HEK293 (cell line): Measurements from ENCODE around the gene C3.

Experiments
- CTCF ChIA-PET: fragments of 350-600 bp; formaldehyde crosslinking; extraction: SDS; loops from one replicate; lab custom pipeline; 2021; ENCODE audit warnings: antibody characterized with exemption; lab: Yijun Ruan, JAX
- POLR2A ChIA-PET: fragments of 300-600 bp; formaldehyde crosslinking; extraction: SDS; loops from one replicate; lab custom pipeline; 2020; ENCODE audit warnings: antibody characterized with exemption, inconsistent platforms; lab: Yijun Ruan, JAX
- H3K27ac ChIP-seq: fragments of 200-500 bp; sonication (Bioruptor generic); 2 replicates; pipeline ENCODE4 v1.5.1; 2014; ENCODE audit warnings: low read depth, low read length, control low read depth, inconsistent platforms; ENCODE audit errors: extremely low read depth
- H3K36me3 ChIP-seq, 2 experiments: fragments of 200-500 bp in 1 of 2; sonication (Bioruptor generic) in 1 of 2; 1 replicate in 1 of 2; 2 replicates in 1 of 2; pipeline ENCODE4 v1.5.1; 2014 to 2017; ENCODE audit warnings: inconsistent platforms in 2 of 2, low read length in 2 of 2; ENCODE audit not compliant: control insufficient read depth in 2 of 2, insufficient read depth in 1 of 2
- H3K4me1 ChIP-seq: fragments of 200-500 bp; sonication (Bioruptor generic); 2 replicates; pipeline ENCODE4 v1.5.1; 2014; ENCODE audit warnings: mild to moderate bottlenecking, low read length, inconsistent platforms; ENCODE audit not compliant: control insufficient read depth, insufficient read depth
- H3K4me3 ChIP-seq: 2 replicates; pipeline ENCODE4 v1.5.1; 2011; ENCODE audit warnings: low read depth, mild to moderate bottlenecking, control low read depth, low read length, moderate library complexity
- H3K9me3 ChIP-seq: fragments of 200-500 bp; sonication (Bioruptor generic); 2 replicates; pipeline ENCODE4 v1.5.1; 2014; ENCODE audit warnings: low read depth, low read length, inconsistent platforms; ENCODE audit not compliant: control insufficient read depth, insufficient read depth
- AEBP2 ChIP-seq: fragments of 450-650 bp; formaldehyde crosslinking; IDR thresholded peaks from 2 replicates; pipeline ENCODE4 v1.5.1; 2016; ENCODE audit warnings: missing biosample characterization, missing genetic modification characterization, borderline replicate concordance
- GLI4 ChIP-seq: fragments of 450-650 bp; formaldehyde crosslinking; IDR thresholded peaks from 2 replicates; pipeline ENCODE4 v1.5.1; 2016; ENCODE audit warnings: missing biosample characterization, missing genetic modification characterization
- HOXA7 ChIP-seq: sonication (generic); formaldehyde crosslinking; IDR thresholded peaks from 2 replicates; pipeline ENCODE4 v1.8.1; 2022; ENCODE audit warnings: missing genetic modification reagents, borderline replicate concordance
- INSM2 ChIP-seq: fragments of 450-650 bp; formaldehyde crosslinking; IDR thresholded peaks from 2 replicates; pipeline ENCODE4 v1.5.1; 2016; ENCODE audit warnings: missing biosample characterization, missing genetic modification characterization
- MZF1 ChIP-seq: fragments of 450-650 bp; formaldehyde crosslinking; IDR thresholded peaks from 2 replicates; pipeline ENCODE4 v1.5.1; 2017; ENCODE audit warnings: missing biosample characterization, missing genetic modification characterization, borderline replicate concordance
- SETDB1 ChIP-seq: IDR thresholded peaks from one replicate; pipeline ENCODE4 v1.6.1; 2017; ENCODE audit warnings: mild to moderate bottlenecking, low read length, moderate library complexity, mixed read lengths; ENCODE audit not compliant: insufficient read length
- ZBTB11 ChIP-seq: fragments of 450-650 bp; formaldehyde crosslinking; conservative IDR thresholded peaks from 2 replicates; pipeline ENCODE4 v1.5.1; 2016; ENCODE audit warnings: low read depth, missing biosample characterization, missing genetic modification characterization
- ZEB2 ChIP-seq: fragments of 450-650 bp; formaldehyde crosslinking; IDR thresholded peaks from 2 replicates; pipeline ENCODE4 v1.5.1; 2016; ENCODE audit warnings: missing biosample characterization, missing genetic modification characterization
- ZIC2 ChIP-seq: fragments of 450-650 bp; formaldehyde crosslinking; IDR thresholded peaks from 2 replicates; pipeline ENCODE4 v1.5.1; 2016; ENCODE audit warnings: missing biosample characterization, missing genetic modification characterization
- ZNF10 ChIP-seq: fragments of 450-650 bp; formaldehyde crosslinking; IDR thresholded peaks from 2 replicates; pipeline ENCODE4 v1.5.1; 2017; ENCODE audit warnings: missing biosample characterization, missing genetic modification characterization
- ZNF155 ChIP-seq: fragments of 450-650 bp; formaldehyde crosslinking; IDR thresholded peaks from 2 replicates; pipeline ENCODE4 v1.5.1; 2016; ENCODE audit warnings: missing biosample characterization, missing genetic modification characterization
- ZNF16 ChIP-seq: fragments of 450-650 bp; formaldehyde crosslinking; IDR thresholded peaks from 2 replicates; pipeline ENCODE4 v1.5.1; 2016; ENCODE audit warnings: low read depth, missing biosample characterization, missing genetic modification characterization
- ZNF223 ChIP-seq: fragments of 450-650 bp; formaldehyde crosslinking; IDR thresholded peaks from 2 replicates; pipeline ENCODE4 v1.5.1; 2016; ENCODE audit warnings: missing biosample characterization, missing genetic modification characterization
- ZNF280D ChIP-seq: fragments of 450-650 bp; formaldehyde crosslinking; IDR thresholded peaks from 2 replicates; pipeline ENCODE4 v1.5.1; 2016; ENCODE audit warnings: missing biosample characterization, missing genetic modification characterization
- ZNF335 ChIP-seq: fragments of 450-650 bp; formaldehyde crosslinking; conservative IDR thresholded peaks from 2 replicates; pipeline ENCODE4 v1.5.1; 2016; ENCODE audit warnings: missing biosample characterization, missing genetic modification characterization
- ZNF549 ChIP-seq: fragments of 450-650 bp; IDR thresholded peaks from 2 replicates; pipeline ENCODE4 v1.5.1; 2018; ENCODE audit warnings: missing biosample characterization, missing genetic modification characterization, mild to moderate bottlenecking, inconsistent platforms, moderate library complexity
- ZNF555 ChIP-seq: fragments of 450-650 bp; formaldehyde crosslinking; conservative IDR thresholded peaks from 2 replicates; pipeline ENCODE4 v1.5.1; 2017; ENCODE audit warnings: missing biosample characterization, mild to moderate bottlenecking, missing genetic modification characterization, inconsistent platforms
- ZNF658 ChIP-seq: fragments of 450-650 bp; formaldehyde crosslinking; IDR thresholded peaks from 2 replicates; pipeline ENCODE4; 2016; ENCODE audit warnings: missing biosample characterization, missing genetic modification characterization
- ZSCAN16 ChIP-seq: fragments of 450-650 bp; formaldehyde crosslinking; IDR thresholded peaks from 2 replicates; pipeline ENCODE4 v1.5.1; 2016; ENCODE audit warnings: missing biosample characterization, missing genetic modification characterization

The C3 gene

GRCh38 chr19:6719992-6720368, 470 bp downstream of the C3 start:
- Histone ChIP-seq H3K4me1 (no peaks in the 10 kb centered on the region), H3K36me3 (no peaks in the 10 kb centered on the region), H3K27ac (no peak overlapping the region), H3K4me3 (no peak overlapping the region), H3K9me3 (no peaks in the 10 kb centered on the region)
- ChIA-PET CTCF (no interaction called here), POLR2A (no interaction called here)
- TF ChIP-seq ZEB2 (tag by site-specific recombination) = no peak
- TF ChIP-seq SETDB1 = no peak
- no peak for TF ChIP-seq ZSCAN16 (tag by site-specific recombination)
- no peak for TF ChIP-seq GLI4 (tag by site-specific recombination)
- TF ChIP-seq ZNF155 (tag by site-specific recombination) = no peak
- no peak for TF ChIP-seq ZNF658 (tag by site-specific recombination)
- TF ChIP-seq ZNF335 = no peak
- TF ChIP-seq HOXA7 (CRISPR knock-in tag) = no peak
- TF ChIP-seq INSM2 (tag by site-specific recombination) = no peak
- TF ChIP-seq ZIC2 (tag by site-specific recombination) = no peak
- no peak for TF ChIP-seq AEBP2
- no peak for TF ChIP-seq ZNF10
- no peak for TF ChIP-seq MZF1
- TF ChIP-seq ZNF549 = no peak
- no peak for TF ChIP-seq ZNF555 (tag by site-specific recombination)
- no peak for TF ChIP-seq ZNF223 (tag by site-specific recombination)
- TF ChIP-seq ZNF280D (tag by site-specific recombination) = no peak
- no peak for TF ChIP-seq ZBTB11 (tag by site-specific recombination)
- TF ChIP-seq ZNF16 (tag by site-specific recombination) = no peak
